A549 (cell line): ENCODE data around the gene HEYL. TPM values are rescaled to one million over a fixed set of nuclear protein-coding genes. Genes with fewer than 3 reads are reported as not detected.
A peak's percentile ranks its signal among the peaks of the same experiment; 100 is the strongest.

Source experiments
- ATAC-seq, 2 experiments: fragments of 200-7000 bp in 1 of 2; fragments of >200 bp in 1 of 2; cut with Nextera tagmentation in 1 of 2; cut with Tn5 transposase in 1 of 2; 3 replicates each; pipeline versions ENCODE4 v1.8.0 to v1.9.1; 2018 to 2020; ENCODE audit warnings: mild to moderate bottlenecking in 1 of 2, moderate library complexity in 1 of 2
- CTCF ChIA-PET: fragments of 300-600 bp; sonication (Branson Sonifier 250); formaldehyde crosslinking; extraction: SDS; loops from one replicate; lab custom pipeline; 2021; ENCODE audit warnings: antibody characterized with exemption, inconsistent platforms; lab: Yijun Ruan, JAX
- POLR2A ChIA-PET: fragments of 350-600 bp; formaldehyde crosslinking; extraction: SDS; loops from one replicate; lab custom pipeline; 2021; ENCODE audit warnings: antibody characterized with exemption, inconsistent platforms; lab: Yijun Ruan, JAX
- DNase-seq, 2 experiments: peaks; one replicate each; pipeline versions ENCODE4 v3.0.0 to v3.0.0-alpha.2; 2011 to 2016; ENCODE audit warnings: low read depth in 1 of 2, low spot score in 1 of 2
- FAIRE-seq: peaks from 2 replicates; lab custom pipeline; 2011; peaks lifted over from hg19 to GRCh38; lab: Jason Lieb, UNC
- H3K27ac ChIP-seq, 2 experiments: fragments of >200 bp; sonication (Bioruptor Twin); formaldehyde crosslinking; 3 replicates each; pipeline ENCODE4 v1.5.1; 2016 to 2017
- H3K4me1 ChIP-seq: fragments of >200 bp; sonication (Bioruptor Twin); formaldehyde crosslinking; 3 replicates; pipeline ENCODE4 v1.6.1; 2016
- H3K4me2 ChIP-seq: fragments of >200 bp; sonication (Bioruptor Twin); formaldehyde crosslinking; 3 replicates; pipeline ENCODE4 v1.6.1; 2016
- H3K4me3 ChIP-seq: fragments of >200 bp; sonication (Bioruptor Twin); formaldehyde crosslinking; 3 replicates; pipeline ENCODE4 v1.5.1; 2016
- H3K9me3 ChIP-seq: fragments of >200 bp; sonication (Bioruptor Twin); formaldehyde crosslinking; 3 replicates; pipeline ENCODE4 v1.6.1; 2016
- BHLHE40 ChIP-seq: IDR thresholded peaks from 2 replicates; pipeline ENCODE4 v1.6.1; 2012; ENCODE audit warnings: low read depth, low read length, inconsistent platforms
- CHD4 ChIP-seq: fragments of 200-600 bp; sonication (generic); IDR thresholded peaks from 2 replicates; pipeline ENCODE4 v1.6.1; 2016; ENCODE audit warnings: antibody characterized with exemption, mild to moderate bottlenecking, borderline replicate concordance
- EHF ChIP-seq: fragments of 250-450 bp; sonication (Bioruptor Pico); IDR thresholded peaks from 2 replicates; pipeline ENCODE4 v1.5.0; 2020; ENCODE audit warnings: mild to moderate bottlenecking
- FOSB ChIP-seq: fragments of 250-450 bp; sonication (Bioruptor Pico); IDR thresholded peaks from 2 replicates; pipeline ENCODE4 v1.5.0; 2020; ENCODE audit warnings: mild to moderate bottlenecking, moderate library complexity
- GATA3 ChIP-seq: IDR thresholded peaks from 2 replicates; pipeline ENCODE4 v1.6.1; 2012; ENCODE audit warnings: borderline replicate concordance
- HOXB13 ChIP-seq: fragments of 250-450 bp; sonication (Bioruptor Pico); IDR thresholded peaks from 2 replicates; pipeline ENCODE4 v1.5.0; 2020; ENCODE audit warnings: low read depth, mild to moderate bottlenecking, moderate library complexity
- MAFK ChIP-seq: fragments of 450-650 bp; IDR thresholded peaks from 2 replicates; pipeline ENCODE4 v1.6.1; 2014; ENCODE audit not compliant: partially characterized antibody
- NFE2L2 ChIP-seq: fragments of 150-350 bp; conservative IDR thresholded peaks from 2 replicates; pipeline ENCODE4 v1.6.1; 2014; ENCODE audit warnings: low read length
- NR3C1 ChIP-seq: fragments of >200 bp; sonication (Bioruptor Twin); formaldehyde crosslinking; IDR thresholded peaks from 3 replicates; pipeline ENCODE4 v1.6.1; 2017
- RAD21 ChIP-seq, 2 experiments: fragments of >200 bp in 1 of 2; sonication (Bioruptor Twin) in 1 of 2; formaldehyde crosslinking in 1 of 2; IDR thresholded peaks in 1 of 2; conservative IDR thresholded peaks in 1 of 2; 2 replicates in 1 of 2; 3 replicates in 1 of 2; pipeline ENCODE4 v1.6.1; 2012 to 2018; ENCODE audit warnings: inconsistent platforms in 1 of 2
- TP53 ChIP-seq: fragments of 250-450 bp; sonication (Bioruptor Pico); IDR thresholded peaks from 2 replicates; pipeline ENCODE4 v1.5.0; 2021; ENCODE audit warnings: mild to moderate bottlenecking, moderate library complexity
- WGBS: methylation state at CpG from one replicate; pipeline ENCODE4 v1.1.6; 2017; ENCODE audit errors: missing lambda C conversion rate; 5-methylcytosine and 5-hydroxymethylcytosine counted together
- polyA plus RNA-seq, 4 experiments: library from polyadenylated mRNA; depleted of rRNA in 3 of 4; stranded (reverse); fragments of >200 nt; fragmentation: RNase III in 1 of 4; extraction: RNeasy Plus Mini Kit Qiagen cat#74134 plus additional on column Dnase treatment in 1 of 4; gene quantifications; 2 replicates in 3 of 4; 3 replicates in 1 of 4; pipeline ENCODE4 v1.2.3, GENCODE V29; 2011 to 2017
- TF ChIP-seq, protein P1 (sequence below): fragments of >200 bp; sonication (Bioruptor Twin); formaldehyde crosslinking; IDR thresholded peaks from 3 replicates; pipeline ENCODE4 v1.6.1; 2016
- TF ChIP-seq, protein P2 (sequence below): IDR thresholded peaks from 2 replicates; pipeline ENCODE4 v1.6.1; 2012
- TF ChIP-seq, protein P3 (sequence below): fragments of >200 bp; sonication (Bioruptor Twin); formaldehyde crosslinking; IDR thresholded peaks from 3 replicates; pipeline ENCODE4 v1.5.1; 2016
- TF ChIP-seq, protein P4 (sequence below): fragments of 250-450 bp; sonication (Bioruptor Pico); IDR thresholded peaks from 2 replicates; pipeline ENCODE4 v1.5.0; 2020; ENCODE audit warnings: low read depth, mild to moderate bottlenecking, moderate library complexity

The HEYL gene
- polyA plus RNA-seq, 2 of the 4 experiments (the other 2 are of a cell fraction) = 2.2 to 2.3 TPM

DNA sequence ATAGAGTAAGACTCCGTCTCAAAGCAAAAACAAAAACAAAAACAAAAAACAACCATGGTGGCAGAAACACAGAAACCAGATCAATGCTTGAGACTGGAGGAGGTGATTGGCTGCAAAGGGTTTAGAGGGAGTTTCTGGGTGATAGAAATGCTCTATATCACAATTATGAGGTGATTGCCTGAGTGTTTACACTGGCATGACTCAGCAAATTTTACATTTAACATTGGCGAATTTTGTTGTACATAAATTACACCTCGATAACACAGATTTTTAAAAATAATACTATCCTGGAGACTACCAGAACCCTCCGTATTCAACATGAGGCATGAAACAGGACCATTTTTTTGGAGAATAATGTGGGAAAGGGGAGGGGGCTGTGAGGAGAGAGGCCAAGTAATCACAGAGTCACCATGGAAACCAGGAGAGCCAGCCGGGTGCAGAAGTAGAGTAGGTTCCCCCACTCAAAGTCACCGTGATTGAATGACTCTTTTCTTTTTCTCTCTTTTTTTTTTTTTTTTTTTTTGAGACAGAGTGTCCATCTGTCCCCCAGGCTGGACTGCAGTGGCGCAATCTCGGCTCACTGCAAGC is 24.3 kb downstream of the HEYL start:
- Histone ChIP-seq H3K27ac (peak overlapping the region; percentile 51 to 74), H3K9me3 (no peaks in the 10 kb centered on the region), H3K4me1 (peaks cover 5% of the 10 kb centered on the region; the same call in 2 of the 3 replicates), H3K4me3 (no peak overlapping the region), H3K4me2 (no peak overlapping the region)
- ChIA-PET CTCF (no interaction called here), POLR2A (no interaction called here)
- no peak for DNase-seq
- WGBS = 79% methylated on average over 7 of the region's 8 CpGs
- peak; percentile 98 for TF ChIP-seq NFE2L2
- TF ChIP-seq HOXB13 (CRISPR knock-in tag) = no peak
- TF ChIP-seq MAFK = peak; percentile 96
- TF ChIP-seq, protein P1, sequence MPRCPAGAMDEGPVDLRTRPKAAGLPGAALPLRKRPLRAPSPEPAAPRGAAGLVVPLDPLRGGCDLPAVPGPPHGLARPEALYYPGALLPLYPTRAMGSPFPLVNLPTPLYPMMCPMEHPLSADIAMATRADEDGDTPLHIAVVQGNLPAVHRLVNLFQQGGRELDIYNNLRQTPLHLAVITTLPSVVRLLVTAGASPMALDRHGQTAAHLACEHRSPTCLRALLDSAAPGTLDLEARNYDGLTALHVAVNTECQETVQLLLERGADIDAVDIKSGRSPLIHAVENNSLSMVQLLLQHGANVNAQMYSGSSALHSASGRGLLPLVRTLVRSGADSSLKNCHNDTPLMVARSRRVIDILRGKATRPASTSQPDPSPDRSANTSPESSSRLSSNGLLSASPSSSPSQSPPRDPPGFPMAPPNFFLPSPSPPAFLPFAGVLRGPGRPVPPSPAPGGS = no peak
- no peak for TF ChIP-seq FOSB (CRISPR knock-in tag)
- TF ChIP-seq, all 56 proteins: peak for 2
- ATAC-seq (no peak), FAIRE-seq (no peak)

DNA sequence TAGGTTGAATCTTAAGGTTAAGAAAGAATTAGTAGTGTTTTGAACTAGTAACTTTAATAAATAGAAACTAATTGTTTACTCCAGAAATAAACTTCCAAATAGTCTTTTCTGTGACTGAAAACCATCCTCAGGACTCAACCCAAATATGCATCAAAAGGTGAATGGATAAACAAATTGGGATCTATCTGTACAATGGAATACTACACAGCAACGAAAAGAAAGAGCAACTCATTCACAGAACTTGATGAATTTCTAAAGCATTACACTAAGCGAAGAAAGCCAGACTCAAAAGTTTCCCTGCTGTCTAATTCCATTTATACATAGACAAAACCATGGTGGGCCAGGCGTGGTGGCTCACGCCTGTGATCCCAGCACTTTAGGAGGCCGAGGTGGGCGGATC is 25.0 kb downstream of the HEYL start:
- no peak for FAIRE-seq
- Histone ChIP-seq H3K9me3 (no peaks in the 10 kb centered on the region), H3K4me3 (no peak overlapping the region), H3K27ac (peak overlapping the region; percentile 51 to 74; a peak in 4 of 6 replicates), H3K4me1 (peaks cover 5% of the 10 kb centered on the region; the same call in 2 of the 3 replicates), H3K4me2 (no peak overlapping the region)
- WGBS = 90% methylated on average over 6 of the region's 6 CpGs
- ATAC-seq = no peak
- ChIA-PET POLR2A (no interaction called here), CTCF (interaction anchor here (1.0 kb wide), 1 partner anchor 8 kb away, joined by 4 read pairs; no protein-coding TSS in a partner anchor)
- TF ChIP-seq RAD21 (conservative IDR thresholded peaks at IDR 0.05 in 1 of 2, IDR thresholded peaks at IDR 0.05 in 1 of 2) = no peak
- no peak for TF ChIP-seq FOSB (CRISPR knock-in tag)
- TF ChIP-seq BHLHE40 = no peak
- TF ChIP-seq, protein P1 = no peak
- no peak for TF ChIP-seq NFE2L2
- no peak for TF ChIP-seq GATA3
- no peak for TF ChIP-seq TP53 (CRISPR knock-in tag)
- TF ChIP-seq, protein P2, sequence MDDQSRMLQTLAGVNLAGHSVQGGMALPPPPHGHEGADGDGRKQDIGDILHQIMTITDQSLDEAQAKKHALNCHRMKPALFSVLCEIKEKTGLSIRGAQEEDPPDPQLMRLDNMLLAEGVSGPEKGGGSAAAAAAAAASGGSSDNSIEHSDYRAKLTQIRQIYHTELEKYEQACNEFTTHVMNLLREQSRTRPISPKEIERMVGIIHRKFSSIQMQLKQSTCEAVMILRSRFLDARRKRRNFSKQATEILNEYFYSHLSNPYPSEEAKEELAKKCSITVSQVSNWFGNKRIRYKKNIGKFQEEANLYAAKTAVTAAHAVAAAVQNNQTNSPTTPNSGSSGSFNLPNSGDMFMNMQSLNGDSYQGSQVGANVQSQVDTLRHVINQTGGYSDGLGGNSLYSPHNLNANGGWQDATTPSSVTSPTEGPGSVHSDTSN = no peak
- TF ChIP-seq CHD4 = no peak
- TF ChIP-seq, protein P3, sequence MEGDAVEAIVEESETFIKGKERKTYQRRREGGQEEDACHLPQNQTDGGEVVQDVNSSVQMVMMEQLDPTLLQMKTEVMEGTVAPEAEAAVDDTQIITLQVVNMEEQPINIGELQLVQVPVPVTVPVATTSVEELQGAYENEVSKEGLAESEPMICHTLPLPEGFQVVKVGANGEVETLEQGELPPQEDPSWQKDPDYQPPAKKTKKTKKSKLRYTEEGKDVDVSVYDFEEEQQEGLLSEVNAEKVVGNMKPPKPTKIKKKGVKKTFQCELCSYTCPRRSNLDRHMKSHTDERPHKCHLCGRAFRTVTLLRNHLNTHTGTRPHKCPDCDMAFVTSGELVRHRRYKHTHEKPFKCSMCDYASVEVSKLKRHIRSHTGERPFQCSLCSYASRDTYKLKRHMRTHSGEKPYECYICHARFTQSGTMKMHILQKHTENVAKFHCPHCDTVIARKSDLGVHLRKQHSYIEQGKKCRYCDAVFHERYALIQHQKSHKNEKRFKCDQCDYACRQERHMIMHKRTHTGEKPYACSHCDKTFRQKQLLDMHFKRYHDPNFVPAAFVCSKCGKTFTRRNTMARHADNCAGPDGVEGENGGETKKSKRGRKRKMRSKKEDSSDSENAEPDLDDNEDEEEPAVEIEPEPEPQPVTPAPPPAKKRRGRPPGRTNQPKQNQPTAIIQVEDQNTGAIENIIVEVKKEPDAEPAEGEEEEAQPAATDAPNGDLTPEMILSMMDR = no peak
- TF ChIP-seq, protein P4, sequence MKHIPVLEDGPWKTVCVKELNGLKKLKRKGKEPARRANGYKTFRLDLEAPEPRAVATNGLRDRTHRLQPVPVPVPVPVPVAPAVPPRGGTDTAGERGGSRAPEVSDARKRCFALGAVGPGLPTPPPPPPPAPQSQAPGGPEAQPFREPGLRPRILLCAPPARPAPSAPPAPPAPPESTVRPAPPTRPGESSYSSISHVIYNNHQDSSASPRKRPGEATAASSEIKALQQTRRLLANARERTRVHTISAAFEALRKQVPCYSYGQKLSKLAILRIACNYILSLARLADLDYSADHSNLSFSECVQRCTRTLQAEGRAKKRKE = no peak
- no peak for TF ChIP-seq EHF (CRISPR knock-in tag)
- TF ChIP-seq NR3C1 = no peak
- DNase-seq = no peak
